ENCODE measurements around the gene DCTPP1.
"Not testable (repeated sequence)": the region's sequence is repeated elsewhere in the genome, so short reads cannot be mapped to it uniquely, and the experiment has no call there.

Gene DCTPP1

GRCh38 chr16:30473231-30474073 lies 43.6 kb upstream of the DCTPP1 start:
- H3K4me3 ChIP-seq (ENCODE audit: control insufficient read depth, low read depth, low read length): no peak overlapping the region
- no peak for DNase-seq (ENCODE audit: low read depth)

GRCh38 chr16:30472328-30472942 lies 42.6 kb upstream of the DCTPP1 start, which contains the start of gene ITGAL:
ITGAL (plus strand) TSS chr16:30472742; CDS start chr16:30472838, 96 bp downstream.
- TF ChIP-seq CTCF (conservative IDR thresholded peaks at IDR 0.05; ENCODE audit: control insufficient read depth, insufficient read depth, low read depth, low read length): no peak
- no peak for DNase-seq (ENCODE audit: low read depth)
- H3K4me3 ChIP-seq (ENCODE audit: control insufficient read depth, low read depth, low read length): no peak within 1 kb of the TSS

More at GRCh38 chr16:30473231-30474073, 43.6 kb upstream of the DCTPP1 start:
- TF ChIP-seq CTCF (conservative IDR thresholded peaks at IDR 0.05; ENCODE audit: control insufficient read depth, insufficient read depth, low read depth, low read length): no peak

- no peak for DNase-seq (ENCODE audit: low read depth)
- TF ChIP-seq CTCF (conservative IDR thresholded peaks at IDR 0.05; ENCODE audit: control insufficient read depth, insufficient read depth, low read depth, low read length): no peak
- no peak overlapping the region for H3K4me3 ChIP-seq (ENCODE audit: control insufficient read depth, low read depth, low read length)
Measured at GRCh38 chr16:30470632-30470995, 40.8 kb upstream of the DCTPP1 start.

- no peak for TF ChIP-seq CTCF (conservative IDR thresholded peaks at IDR 0.05; ENCODE audit: control insufficient read depth, insufficient read depth, low read depth, low read length)
- DNase-seq (ENCODE audit: low read depth): no peak
- no peak overlapping the region for H3K4me3 ChIP-seq (ENCODE audit: control insufficient read depth, low read depth, low read length)
Measured at GRCh38 chr16:30470170-30470512, 40.3 kb upstream of the DCTPP1 start.

- no peak for DNase-seq (ENCODE audit: low read depth)
- no peak overlapping the region for H3K4me3 ChIP-seq (ENCODE audit: control insufficient read depth, low read depth, low read length)
- TF ChIP-seq CTCF (conservative IDR thresholded peaks at IDR 0.05; ENCODE audit: control insufficient read depth, insufficient read depth, low read depth, low read length): no peak
Measured at GRCh38 chr16:30464078-30464477, 34.2 kb upstream of the DCTPP1 start.

GRCh38 chr16:30461426-30461825 lies 31.6 kb upstream of the DCTPP1 start:
- not testable (repeated sequence) for DNase-seq (ENCODE audit: low read depth); H3K4me3 ChIP-seq (ENCODE audit: control insufficient read depth, low read depth, low read length)

- no peak overlapping the region for H3K4me3 ChIP-seq (ENCODE audit: control insufficient read depth, low read depth, low read length)
- TF ChIP-seq CTCF (conservative IDR thresholded peaks at IDR 0.05; ENCODE audit: control insufficient read depth, insufficient read depth, low read depth, low read length): no peak
- no peak for DNase-seq (ENCODE audit: low read depth)
Measured at GRCh38 chr16:30459456-30459855, 29.6 kb upstream of the DCTPP1 start.
